HG03571 (cell line): ENCODE measurements around the gene STS.

Experiments used
- ATAC-seq: cut with Tn5 transposase; IDR thresholded peaks from one replicate; pipeline ENCODE4 v1.9.1; 2021; ENCODE audit not compliant: unreplicated experiment

STS gene

GRCh38 chrX:7147413-7147977, at the start of gene STS:
TSS of gene STS (plus strand) at chrX:7147712. CDS start at chrX:7253200, 105,488 bp downstream.
- ATAC-seq = peak; percentile 38

- no peak for ATAC-seq
These were observed 47.5 kb upstream of the STS start for GRCh38 chrX:7100022-7100421.

- ATAC-seq = no peak
These were observed 45.4 kb upstream of the STS start for GRCh38 chrX:7102119-7102518.

- ATAC-seq = no peak
These were observed 40.9 kb upstream of the STS start for GRCh38 chrX:7106649-7107048.

- no peak for ATAC-seq
These were observed 39.5 kb upstream of the STS start for GRCh38 chrX:7108030-7108429.

GRCh38 chrX:7109049-7109531, 38.4 kb upstream of the STS start:
- no peak for ATAC-seq

- ATAC-seq = peak; percentile 80
These were observed 37.4 kb upstream of the STS start for GRCh38 chrX:7109838-7110793.

GRCh38 chrX:7110821-7111276, 36.7 kb upstream of the STS start:
- ATAC-seq = no peak

GRCh38 chrX:7111518-7111917, 36.0 kb upstream of the STS start:
- ATAC-seq = no peak

- ATAC-seq = no peak
These were observed 35.4 kb upstream of the STS start for GRCh38 chrX:7112071-7112470.

GRCh38 chrX:7115557-7115956, 32.0 kb upstream of the STS start:
- ATAC-seq = peak; percentile 68

- no peak for ATAC-seq
These were observed 31.4 kb upstream of the STS start for GRCh38 chrX:7116081-7116480.

- ATAC-seq = peak; percentile 37
These were observed 29.9 kb upstream of the STS start for GRCh38 chrX:7117587-7117986.

GRCh38 chrX:7119950-7120877, 27.3 kb upstream of the STS start:
- ATAC-seq = no peak

- ATAC-seq = no peak
These were observed 26.7 kb upstream of the STS start for GRCh38 chrX:7120878-7121219.

- ATAC-seq = no peak
These were observed 20.5 kb upstream of the STS start for GRCh38 chrX:7127056-7127455.

GRCh38 chrX:7131621-7132020, 15.9 kb upstream of the STS start:
- ATAC-seq = no peak

GRCh38 chrX:7132335-7133049, 15.0 kb upstream of the STS start:
- ATAC-seq = no peak

GRCh38 chrX:7133050-7133440, 14.5 kb upstream of the STS start:
- no peak for ATAC-seq

- ATAC-seq = no peak
These were observed 12.5 kb upstream of the STS start for GRCh38 chrX:7134981-7135380.
